ENCODE measurements around the gene ALOX12B. TPM values are rescaled to one million over a fixed set of nuclear protein-coding genes. Genes with fewer than 3 reads are reported as not detected.

ALOX12B gene
- total and polyA plus RNA-seq, 2 of the 13 experiments (the other 11 are each of a cell fraction or from before 2014, with no cell fraction given): 0.13 TPM; not detected in 1

DNA sequence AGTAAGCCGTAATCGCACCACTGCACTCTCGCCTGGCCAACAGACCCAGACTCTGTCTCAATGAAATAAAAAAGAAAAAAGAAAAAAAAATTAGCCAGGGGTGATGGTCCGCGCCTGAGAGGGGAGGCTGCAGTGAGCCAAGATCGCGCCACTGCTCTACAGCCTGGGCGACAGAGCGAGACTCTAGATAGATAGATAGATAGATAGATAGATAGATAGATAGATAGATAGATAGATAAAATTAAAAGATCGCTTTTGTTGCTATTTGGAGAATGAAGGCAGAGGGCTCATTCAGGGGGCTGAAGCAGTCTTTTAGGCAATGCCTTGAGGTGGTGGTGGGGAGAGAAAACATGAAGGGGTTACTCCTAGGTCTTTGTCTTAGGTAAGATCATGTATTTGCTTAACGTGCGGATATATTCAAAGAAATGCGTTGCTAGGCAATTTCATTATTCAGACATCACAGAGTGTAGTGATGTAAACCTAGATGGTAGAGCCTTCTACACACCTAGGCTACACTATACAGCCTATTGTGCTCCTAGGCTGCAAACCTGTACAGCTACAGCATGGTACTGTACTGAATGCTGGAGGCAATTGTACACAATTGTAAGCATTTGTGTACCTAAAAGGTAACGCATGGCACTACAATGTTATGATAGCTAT, 40.7 kb upstream of the ALOX12B start:
- no peak overlapping the region for H3K4me3 ChIP-seq (replicated peaks in 1 of 3; ENCODE audit: insufficient read depth in 1 of 3, low read depth in 2 of 3, low read length in 3 of 3)
- BruUV-seq (replicated peaks): no TSS peak
- no peak overlapping the region for H2AFZ ChIP-seq (ENCODE audit: low read length)
- no peak overlapping the region for H3K9ac ChIP-seq (ENCODE audit: insufficient read depth, low read depth, low read length)
- DNase-seq (ENCODE audit: low spot score) (no peak), FAIRE-seq (no peak), ATAC-seq (no peak)
- H3K79me2 ChIP-seq (ENCODE audit: insufficient read depth, low read length): no peaks in the 10 kb centered on the region
- no peak overlapping the region for H3K27ac ChIP-seq (ENCODE audit: extremely low read length, insufficient read depth, low read length)
- intact Hi-C loops (cut with micrococcal nuclease; ENCODE audit: unreplicated experiment) (no loop called here), in situ Hi-C loops (cut with HindIII; ENCODE audit: extremely low pct_ligation_motif_present, low pct_unique_long_range_greater_than_20kb) (loop anchor here (10.0 kb wide), 1 partner anchor 57 kb away; no protein-coding TSS in a partner anchor)
- no peak overlapping the region for H3K4me2 ChIP-seq (ENCODE audit: low read depth, low read length)
- H3K27me3 ChIP-seq (ENCODE audit: control insufficient read depth in 1 of 2, insufficient read depth in 2 of 2, low read length in 2 of 2): peaks cover 3 to 33% of the 10 kb centered on the region in 2 experiments; a peak in 4 of 5 replicates
- WGBS (ENCODE audit: low lambda C conversion rate): 84% methylated on average over 14 of the region's 14 CpGs
- TF ChIP-seq MAFK (conservative IDR thresholded peaks at IDR 0.05 in 1 of 2, IDR thresholded peaks at IDR 0.05 in 1 of 2; ENCODE audit: low read length in 2 of 2): 0 out of 4 replicates have a peak, but pooled peaks of 1 of the 2 experiments have one; percentile 20
- TF ChIP-seq ZNF615 (CRISPR knock-in tag; IDR thresholded peaks at IDR 0.05; ENCODE audit: borderline replicate concordance): no peak
- no peak for TF ChIP-seq ZNF205 (CRISPR knock-in tag; IDR thresholded peaks at IDR 0.05)
- no peak for TF ChIP-seq NFIB (CRISPR knock-in tag; IDR thresholded peaks at IDR 0.05; ENCODE audit: borderline replicate concordance)
- no peaks in the 10 kb centered on the region for H3K9me3 ChIP-seq (ENCODE audit: low read length)
- no peaks in the 10 kb centered on the region for H3K36me3 ChIP-seq (replicated peaks in 1 of 2; ENCODE audit: control insufficient read depth in 1 of 2, insufficient read depth in 2 of 2, low read length in 2 of 2)
- ChIA-PET POLR2A (no interaction called here), CTCF (ENCODE audit: low intra/inter-chr PET ratio, low total read pairs) (no interaction called here)
- H3K4me1 ChIP-seq (ENCODE audit: insufficient read depth, low read length): peaks cover 33% of the 10 kb centered on the region
- H4K20me1 ChIP-seq (ENCODE audit: insufficient read depth, low read length): peaks cover 3% of the 10 kb centered on the region; the same call in 1 of the 2 replicates

DNA sequence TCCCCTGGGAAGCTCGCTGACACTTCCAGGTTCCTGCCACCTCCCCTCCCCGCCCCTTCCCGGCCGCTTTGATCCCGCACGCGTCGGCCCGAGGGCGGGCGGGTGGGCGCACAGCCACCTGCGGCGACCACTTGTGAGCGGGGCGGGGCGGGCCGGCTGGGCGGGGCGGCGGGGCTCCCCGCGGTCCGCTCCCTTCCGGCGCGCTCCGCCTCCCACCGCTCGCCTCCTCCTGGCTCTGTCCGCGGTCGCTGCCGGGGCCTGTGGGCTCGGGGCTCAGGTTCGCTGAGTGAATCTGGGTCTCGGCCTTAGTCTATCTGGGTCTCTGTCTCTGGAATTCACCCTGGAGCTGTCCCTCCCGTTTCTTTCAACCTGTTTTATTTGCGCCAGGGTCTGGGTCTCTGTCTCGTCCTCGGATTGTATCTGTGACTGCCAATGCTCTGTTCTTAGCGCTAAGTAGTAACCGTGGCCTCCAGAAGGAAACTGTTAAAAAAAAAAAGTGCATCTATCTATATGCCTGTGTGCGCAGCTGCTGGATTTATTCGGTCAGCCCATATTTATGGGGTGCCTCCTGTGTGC, 39.1 kb upstream of the ALOX12B start:
- peaks cover 5 to 46% of the 10 kb centered on the region in 2 experiments for H3K27me3 ChIP-seq (ENCODE audit: control insufficient read depth in 1 of 2, insufficient read depth in 2 of 2, low read length in 2 of 2)
- under 1% methylated on average over 27 of the region's 45 CpGs for WGBS (ENCODE audit: low lambda C conversion rate)
- peak overlapping the region; percentile 71 for H2AFZ ChIP-seq (ENCODE audit: low read length)
- peak; percentile 32 for ATAC-seq
- peaks cover 3% of the 10 kb centered on the region; the same call in 1 of the 2 replicates for H4K20me1 ChIP-seq (ENCODE audit: insufficient read depth, low read length)
- peak overlapping the region; percentile 32; the same call in 1 of the 2 replicates for H3K9ac ChIP-seq (ENCODE audit: insufficient read depth, low read depth, low read length)
- H3K4me1 ChIP-seq (ENCODE audit: insufficient read depth, low read length): peaks cover 45% of the 10 kb centered on the region
- H3K36me3 ChIP-seq (replicated peaks in 1 of 2; ENCODE audit: control insufficient read depth in 1 of 2, insufficient read depth in 2 of 2, low read length in 2 of 2): no peaks in the 10 kb centered on the region
- peak overlapping the region; percentile 58 to 95 (median 68) for H3K4me3 ChIP-seq (replicated peaks in 1 of 3; ENCODE audit: insufficient read depth in 1 of 3, low read depth in 2 of 3, low read length in 3 of 3)
- no peak for FAIRE-seq
- ChIA-PET CTCF (ENCODE audit: low intra/inter-chr PET ratio, low total read pairs) (no interaction called here), POLR2A (interaction anchor here (1.0 to 1.9 kb wide), 4 partner anchors 8 to 284 kb away, joined by 4 to 11 read pairs (median 4); partner anchors contain the start of gene ALOXE3)
- no peaks in the 10 kb centered on the region for H3K9me3 ChIP-seq (ENCODE audit: low read length)
- H3K27ac ChIP-seq (ENCODE audit: extremely low read length, insufficient read depth, low read length): no peak overlapping the region
- no TSS peak for BruUV-seq (replicated peaks)
- H3K79me2 ChIP-seq (ENCODE audit: insufficient read depth, low read length): no peaks in the 10 kb centered on the region
- peak overlapping the region; percentile 100 for H3K4me2 ChIP-seq (ENCODE audit: low read depth, low read length)
- no peak for DNase-seq (ENCODE audit: low spot score)
- in situ Hi-C loops (cut with HindIII; ENCODE audit: extremely low pct_ligation_motif_present, low pct_unique_long_range_greater_than_20kb): loop anchor here (10.0 kb wide), 1 partner anchor 58 kb away; no protein-coding TSS in a partner anchor
- intact Hi-C loops (cut with micrococcal nuclease; ENCODE audit: unreplicated experiment): no loop called here
- TF ChIP-seq ZBTB2 (CRISPR knock-in tag; IDR thresholded peaks at IDR 0.05; ENCODE audit: low read depth) (no peak), ZNF615 (CRISPR knock-in tag; IDR thresholded peaks at IDR 0.05; ENCODE audit: borderline replicate concordance) (no peak), HMGXB4 (CRISPR knock-in tag; IDR thresholded peaks at IDR 0.05; ENCODE audit: borderline replicate concordance in 1 of 2, low read depth in 1 of 2) (0 out of 4 replicates have a peak, but pooled peaks of 1 of the 2 experiments have one; percentile 20), ZNF597 (CRISPR knock-in tag; IDR thresholded peaks at IDR 0.05) (no peak), ZNF562 (CRISPR knock-in tag; IDR thresholded peaks at IDR 0.05; ENCODE audit: borderline replicate concordance) (no peak), ZBTB43 (CRISPR knock-in tag; conservative IDR thresholded peaks at IDR 0.05) (no peak)

All from HepG2 (cell line).